SK-N-MC (cell line): Measurements from ENCODE around the gene ARL3.

Experiments used
- EZH2 ChIP-seq: fragments of 200-600 bp; sonication (generic); IDR thresholded peaks from one replicate; pipeline ENCODE4 v1.6.1; 2017; ENCODE audit warnings: antibody characterized with exemption
- POLR2AphosphoS5 ChIP-seq: IDR thresholded peaks from 2 replicates; pipeline ENCODE4 v1.6.1; 2012; ENCODE audit warnings: mild to moderate bottlenecking, low read depth, low read length, borderline replicate concordance

DNA sequence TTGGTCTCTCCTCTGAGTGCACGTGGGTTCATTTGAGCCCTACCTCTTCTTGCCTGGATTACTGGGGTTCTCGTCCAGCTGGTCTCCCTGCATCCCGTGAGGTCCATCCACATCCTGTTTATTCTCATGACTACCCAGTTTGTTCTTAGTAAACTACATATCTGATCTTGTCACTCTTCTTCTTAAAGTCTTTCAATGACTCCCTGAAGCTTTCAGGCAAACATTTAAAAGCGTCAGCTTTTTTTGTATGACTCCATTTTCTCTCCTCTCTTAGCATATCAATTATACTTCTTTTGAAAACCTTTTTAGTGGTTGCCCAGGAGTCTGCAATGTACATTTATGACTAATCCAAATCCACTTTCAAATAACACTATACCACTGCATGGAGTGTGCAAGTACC is 7.8 kb upstream of the ARL3 start:
- TF ChIP-seq POLR2AphosphoS5 (no peak), EZH2 (no peak)
